GM19438 (cell line): ENCODE measurements around the gene MAGEA4.

Experiments
- ATAC-seq: cut with Tn5 transposase; IDR thresholded peaks from one replicate; pipeline ENCODE4 v1.9.1; 2021; ENCODE audit warnings: low read depth; ENCODE audit not compliant: unreplicated experiment

Gene MAGEA4

DNA sequence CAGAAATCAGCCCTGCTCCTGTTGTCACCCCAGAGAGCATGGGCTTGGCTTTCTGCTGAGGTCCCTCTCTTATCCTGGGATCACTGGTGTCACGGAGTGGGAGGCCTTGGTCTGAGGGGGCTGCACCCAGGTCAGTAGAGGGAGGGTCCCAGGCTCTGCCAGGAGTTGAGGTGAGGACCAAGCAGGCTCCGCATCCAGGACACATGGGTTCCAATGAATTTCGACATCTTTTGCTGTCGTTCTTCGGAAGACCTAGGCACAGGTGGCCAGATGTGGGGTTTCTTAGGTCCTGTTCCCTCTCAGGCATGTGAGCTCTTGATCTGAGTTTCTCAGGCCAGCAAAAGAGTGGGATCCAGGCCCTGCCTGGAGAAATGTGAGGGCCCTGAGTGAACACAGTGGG is 10.0 kb downstream of the MAGEA4 start:
- no peak for ATAC-seq

DNA sequence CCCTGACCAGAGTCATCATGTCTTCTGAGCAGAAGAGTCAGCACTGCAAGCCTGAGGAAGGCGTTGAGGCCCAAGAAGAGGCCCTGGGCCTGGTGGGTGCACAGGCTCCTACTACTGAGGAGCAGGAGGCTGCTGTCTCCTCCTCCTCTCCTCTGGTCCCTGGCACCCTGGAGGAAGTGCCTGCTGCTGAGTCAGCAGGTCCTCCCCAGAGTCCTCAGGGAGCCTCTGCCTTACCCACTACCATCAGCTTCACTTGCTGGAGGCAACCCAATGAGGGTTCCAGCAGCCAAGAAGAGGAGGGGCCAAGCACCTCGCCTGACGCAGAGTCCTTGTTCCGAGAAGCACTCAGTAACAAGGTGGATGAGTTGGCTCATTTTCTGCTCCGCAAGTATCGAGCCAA is 11.0 kb downstream of the MAGEA4 start:
- ATAC-seq: no peak

DNA sequence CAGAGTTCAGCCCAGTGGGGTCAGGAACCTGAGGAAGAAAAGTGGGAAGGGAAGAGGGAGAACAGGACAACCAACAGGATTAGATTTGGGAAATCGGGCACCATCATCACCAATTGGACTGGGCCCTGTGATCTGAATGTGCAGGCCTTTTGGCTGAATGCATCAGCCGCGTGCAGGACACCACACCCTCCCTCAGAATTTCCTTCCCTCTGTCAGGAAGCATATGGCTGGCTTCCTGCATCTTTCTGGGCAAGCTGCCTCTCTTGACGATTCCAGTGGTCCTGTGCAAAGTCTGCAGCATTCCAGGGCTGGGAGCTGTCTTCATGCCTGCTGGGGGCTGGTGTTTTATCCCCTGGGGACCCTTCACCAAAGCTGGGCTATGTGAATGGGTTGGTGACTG is 16.4 kb downstream of the MAGEA4 start:
- no peak for ATAC-seq

DNA sequence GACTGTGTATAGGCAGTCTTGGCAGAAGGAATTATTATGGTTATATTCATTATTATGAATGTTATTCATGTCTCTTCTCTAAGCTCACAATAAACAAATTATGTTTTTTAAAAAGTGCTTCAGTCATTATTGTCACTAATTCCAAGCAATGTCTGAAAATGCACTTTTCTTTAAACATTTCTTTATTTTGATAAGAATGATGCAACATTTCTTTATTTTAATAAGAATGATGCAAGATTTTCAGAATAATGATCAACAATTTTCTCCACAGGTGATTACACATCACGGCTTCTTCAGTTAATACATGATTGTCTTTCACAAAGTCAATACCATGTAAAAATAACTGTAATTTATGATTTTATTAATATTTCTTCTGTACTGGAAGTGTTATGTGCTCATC is 22.7 kb downstream of the MAGEA4 start:
- ATAC-seq: no peak

DNA sequence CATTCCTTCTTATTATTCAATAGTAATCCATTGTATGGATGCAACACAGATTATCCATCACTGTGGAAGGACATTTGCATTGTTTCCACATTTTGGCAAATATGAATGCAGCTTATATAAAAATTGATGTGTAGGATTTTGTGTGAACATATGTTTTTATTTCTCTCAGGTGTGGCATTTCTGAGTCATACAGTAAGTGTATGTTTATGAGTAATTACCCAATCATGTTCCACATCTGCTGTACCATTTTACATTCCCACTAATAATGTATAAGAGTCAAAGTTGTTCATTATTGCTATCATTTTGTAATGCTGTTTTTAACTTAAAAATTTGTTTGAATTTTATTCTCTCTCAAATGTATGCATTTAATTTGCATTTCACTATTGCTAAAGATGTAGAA is 25.5 kb downstream of the MAGEA4 start:
- ATAC-seq: no peak

DNA sequence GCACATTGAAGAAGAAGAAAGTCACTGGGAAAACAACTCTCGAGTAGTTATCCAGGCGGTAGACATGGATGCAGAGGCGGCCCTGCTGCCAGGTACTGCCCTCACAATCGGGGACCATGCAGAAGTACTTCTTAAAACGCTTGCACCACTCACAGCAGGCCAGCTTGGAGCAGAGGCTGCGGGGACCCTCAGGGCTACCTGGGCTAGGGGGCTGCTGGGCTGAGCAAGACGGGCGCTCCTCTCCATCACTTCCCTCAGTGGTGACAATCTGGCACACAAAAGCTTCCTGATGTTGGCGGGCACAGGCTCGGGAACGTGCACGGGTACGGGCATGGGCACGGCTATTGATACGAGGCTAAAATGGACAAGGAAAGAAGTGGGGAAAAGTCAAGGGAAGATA is 42.0 kb downstream of the MAGEA4 start:
- no peak for ATAC-seq

DNA sequence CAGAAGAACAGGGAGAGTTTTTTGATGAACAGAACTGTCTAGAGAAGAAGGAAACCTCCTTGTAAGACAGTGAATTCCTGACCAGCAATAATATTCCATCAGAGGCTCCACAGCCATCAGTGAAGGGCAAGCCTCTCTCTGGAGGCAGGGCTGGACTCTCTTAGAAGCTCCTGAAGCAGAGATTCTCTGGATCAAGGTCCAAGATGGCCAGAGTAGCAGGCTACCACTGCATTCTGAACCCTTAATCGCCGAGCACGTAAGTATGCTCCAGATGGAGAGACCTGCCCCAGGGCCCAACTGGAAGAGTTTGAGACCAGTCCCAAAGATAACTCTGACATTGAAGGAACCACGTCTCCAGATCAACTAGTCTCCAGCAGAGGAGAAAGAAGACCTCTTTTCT is 45.4 kb downstream of the MAGEA4 start:
- ATAC-seq: no peak

DNA sequence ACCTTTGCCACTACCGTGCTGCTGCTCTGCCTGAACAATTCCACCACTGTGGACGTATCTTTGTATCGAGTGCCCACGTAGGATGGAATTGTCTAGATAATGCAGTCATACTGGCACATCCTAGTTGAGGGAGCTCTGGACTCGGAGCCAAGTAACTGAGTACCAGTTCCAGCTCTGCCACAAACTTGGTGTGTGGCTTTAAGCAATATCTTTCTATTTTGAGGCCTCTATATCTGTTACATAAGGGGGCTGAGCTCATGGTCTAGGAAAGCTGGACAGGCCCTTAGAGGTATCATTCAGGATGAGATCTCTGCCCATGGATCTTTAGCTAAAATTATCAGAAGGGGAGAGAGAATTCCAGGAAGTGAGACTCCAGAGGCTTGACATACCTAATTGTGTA is 49.3 kb downstream of the MAGEA4 start:
- ATAC-seq: no peak

DNA sequence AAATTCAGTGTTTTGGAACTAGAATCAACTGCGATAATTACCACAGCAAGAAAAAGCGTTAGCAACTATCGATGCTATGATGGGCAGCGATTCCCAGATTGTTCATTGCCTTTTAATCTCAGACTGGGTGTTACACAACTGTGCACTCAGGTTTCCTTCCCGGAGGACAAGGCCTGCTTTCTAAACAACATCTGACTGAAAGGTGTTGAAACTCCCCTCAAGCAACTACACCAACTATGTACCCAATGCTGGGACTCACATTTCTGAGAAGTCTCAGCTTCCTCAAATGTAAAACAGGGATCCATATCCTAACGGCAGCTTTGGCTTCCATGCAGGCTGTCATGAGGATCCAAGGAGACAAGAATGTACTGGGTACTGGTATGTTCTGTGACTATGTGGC is 53.5 kb downstream of the MAGEA4 start:
- no peak for ATAC-seq

DNA sequence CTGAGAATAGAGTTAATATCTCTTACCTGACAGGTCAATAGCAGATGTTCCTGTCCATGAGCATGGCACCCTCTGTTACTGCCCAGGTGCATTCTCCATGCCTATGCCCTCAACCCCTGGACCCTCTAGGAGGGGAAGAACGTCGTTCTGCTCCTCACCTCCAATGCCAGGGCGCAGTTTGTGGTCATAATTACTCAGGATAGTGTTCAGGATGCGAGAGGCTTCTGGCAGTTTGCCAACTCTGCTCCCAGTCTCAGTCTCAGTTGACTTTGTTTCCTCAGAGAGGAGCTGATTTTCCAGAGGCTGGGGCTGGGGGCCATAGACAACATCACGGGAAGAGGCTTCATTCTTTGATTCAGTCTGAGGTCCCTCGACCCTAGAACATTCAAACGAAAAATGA is 57.3 kb downstream of the MAGEA4 start:
- ATAC-seq: no peak

DNA sequence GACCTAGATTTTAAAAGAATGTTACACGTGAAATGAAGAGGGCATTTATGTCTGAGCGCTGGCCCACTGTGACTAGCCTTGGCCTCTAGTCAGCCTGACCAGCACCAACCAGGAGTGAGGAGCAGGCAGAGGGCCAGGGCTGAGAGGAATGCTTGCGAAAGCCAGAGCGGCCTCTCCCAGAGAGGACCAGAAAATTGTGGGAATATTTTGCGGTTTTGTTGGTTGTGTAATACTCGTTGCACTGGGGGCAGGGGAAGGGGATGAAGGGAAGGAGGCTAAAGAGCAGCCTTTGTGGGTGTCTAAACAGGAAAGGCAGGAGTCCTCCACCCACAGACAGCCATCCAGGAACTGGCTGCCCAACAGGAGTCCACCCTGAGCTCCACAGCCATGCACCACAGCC is 58.0 kb downstream of the MAGEA4 start:
- no peak for ATAC-seq

DNA sequence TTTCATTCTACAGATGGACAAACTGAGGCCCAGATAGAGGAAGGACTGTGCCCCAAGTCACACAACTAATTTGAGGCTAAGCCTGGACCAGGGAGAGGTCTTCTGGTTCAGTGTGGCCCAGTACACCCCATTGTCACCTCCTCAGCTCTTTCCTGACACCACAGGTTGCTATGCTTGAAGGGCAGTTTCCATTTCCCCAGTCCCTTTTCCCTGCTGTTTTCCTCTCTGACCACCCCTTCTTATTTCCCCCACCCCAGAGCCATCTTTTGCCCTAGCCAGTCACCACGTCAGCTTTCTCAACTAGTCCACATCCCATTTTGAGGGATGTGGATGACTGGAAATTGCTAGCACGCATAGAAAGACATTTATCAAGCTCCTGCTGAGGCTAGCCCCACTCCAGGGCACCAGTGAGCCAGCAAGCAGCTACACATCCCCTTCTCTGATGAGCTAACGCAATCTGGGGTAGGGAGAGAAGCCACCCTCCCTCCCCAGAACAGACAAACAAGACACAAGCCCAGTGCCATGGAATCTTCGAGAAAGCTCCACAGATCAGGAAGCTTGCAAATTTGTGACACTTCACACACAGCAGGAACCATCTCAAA is 60.5 kb downstream of the MAGEA4 start:
- ATAC-seq: no peak

DNA sequence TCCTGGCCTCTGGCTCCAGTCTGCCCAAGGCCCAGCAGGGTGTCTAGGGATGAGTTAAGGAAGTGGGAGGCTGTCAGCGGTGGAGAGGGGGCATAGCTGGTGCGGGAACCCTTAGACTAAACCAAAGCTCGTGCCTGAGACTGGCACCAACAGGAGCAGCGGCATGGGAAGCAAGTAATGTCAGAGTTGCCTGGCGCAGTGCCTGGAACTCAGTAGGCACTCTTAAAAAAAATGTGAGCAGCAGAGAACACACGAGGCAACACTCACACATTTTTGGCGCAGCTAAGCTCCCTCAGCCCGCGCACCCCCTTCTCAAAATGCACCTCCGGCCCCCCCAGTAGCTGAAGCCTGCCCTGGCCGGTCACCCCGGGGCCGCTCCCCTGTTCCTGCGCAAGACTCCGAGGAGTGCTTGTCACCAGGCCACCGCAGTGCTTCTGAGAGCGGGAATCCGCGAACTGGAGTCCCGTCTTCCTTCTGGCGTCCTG is 61.2 kb downstream of the MAGEA4 start:
- no peak for ATAC-seq
